Smooth muscle cell (in vitro differentiated cells): ENCODE measurements around the gene UQCR10. TPM values are rescaled to one million over a fixed set of nuclear protein-coding genes. Genes with fewer than 3 reads are reported as not detected.

Experiments
- DNase-seq: peaks from one replicate; lab custom pipeline; 2025; ENCODE audit not compliant: unreplicated experiment; lab: John Stamatoyannopoulos, UW
- H2AFZ ChIP-seq: fragments of 200-600 bp; sonication (generic); 2 replicates; pipeline ENCODE4 v1.6.0; 2016; ENCODE audit warnings: antibody characterized with exemption, low read depth, mild to moderate bottlenecking
- H3F3A ChIP-seq: fragments of 200-600 bp; sonication (generic); 2 replicates; pipeline ENCODE4 v1.6.0; 2017; ENCODE audit warnings: antibody characterized with exemption, low read depth
- H3K27ac ChIP-seq: fragments of 200-600 bp; sonication (generic); 2 replicates; pipeline ENCODE4 v1.5.1; 2016; ENCODE audit warnings: low read depth, mild to moderate bottlenecking
- H3K27me3 ChIP-seq: fragments of 200-600 bp; sonication (generic); 2 replicates; pipeline ENCODE4 v1.6.1; 2016; ENCODE audit warnings: low read depth, mild to moderate bottlenecking
- H3K36me3 ChIP-seq: fragments of 200-600 bp; sonication (generic); 2 replicates; pipeline ENCODE4 v1.5.1; 2016; ENCODE audit warnings: low read depth
- H3K4me1 ChIP-seq: fragments of 200-600 bp; sonication (generic); 2 replicates; pipeline ENCODE4 v1.5.1; 2016; ENCODE audit warnings: low read depth
- H3K4me2 ChIP-seq: fragments of 200-600 bp; sonication (generic); 2 replicates; pipeline ENCODE4 v1.6.0; 2016; ENCODE audit warnings: mild to moderate bottlenecking
- H3K4me3 ChIP-seq: fragments of 200-600 bp; sonication (generic); 2 replicates; pipeline ENCODE4 v1.5.1; 2016; ENCODE audit warnings: mild to moderate bottlenecking
- H3K79me2 ChIP-seq: fragments of 200-600 bp; sonication (generic); 2 replicates; pipeline ENCODE4 v1.6.0; 2016; ENCODE audit warnings: low read depth, mild to moderate bottlenecking
- H3K9ac ChIP-seq: fragments of 200-600 bp; sonication (generic); 2 replicates; pipeline ENCODE4 v1.6.0; 2016; ENCODE audit warnings: low read depth
- H3K9me3 ChIP-seq: fragments of 200-600 bp; sonication (generic); replicated peaks from 2 replicates; pipeline ENCODE4 v1.5.1; 2016; ENCODE audit warnings: low read depth
- H4K20me1 ChIP-seq: fragments of 200-600 bp; sonication (generic); 2 replicates; pipeline ENCODE4 v1.6.0; 2016; ENCODE audit warnings: low read depth
- CTCF ChIP-seq: fragments of 200-600 bp; sonication (generic); IDR thresholded peaks from 2 replicates; pipeline ENCODE4 v1.5.1; 2017; ENCODE audit warnings: borderline replicate concordance, mild to moderate bottlenecking, antibody characterized with exemption; ENCODE audit not compliant: insufficient read depth, poor library complexity, severe bottlenecking
- WGBS: methylation state at CpG from one replicate; pipeline ENCODE4 v1.1.7; 2016; ENCODE audit warnings: low lambda C conversion rate; 5-methylcytosine and 5-hydroxymethylcytosine counted together
- polyA plus RNA-seq: library from polyadenylated mRNA; unstranded; fragments of >200 nt; fragmentation: Nextera tagmentation; extraction: Ambion mirVana; gene quantifications from 2 replicates; pipeline ENCODE4 v1.2.1, GENCODE V29; 2016
- small RNA-seq: library from RNA; depleted of rRNA; stranded (forward); fragments of <200 nt; gene quantifications from one replicate; pipeline ENCODE3, GENCODE V24; 2014
- total RNA-seq: library from RNA; depleted of rRNA; stranded (reverse); fragments of >200 nt; gene quantifications from 2 replicates; pipeline ENCODE4 v1.2.3, GENCODE V29; 2014

The UQCR10 gene
- total and polyA plus RNA-seq, 2 experiments from 2014 or later: 102 to 296 TPM

- no peak for TF ChIP-seq CTCF
Measured at GRCh38 chr22:29817724-29818123, 50.6 kb downstream of the UQCR10 start.

GRCh38 chr22:29819501-29819900 is 52.3 kb downstream of the UQCR10 start:
- Histone ChIP-seq H3K4me3 (no peak overlapping the region), H3F3A (peaks cover 7% of the 10 kb centered on the region), H3K9ac (no peak overlapping the region), H3K27me3 (no peaks in the 10 kb centered on the region), H3K79me2 (no peaks in the 10 kb centered on the region), H3K27ac (no peak overlapping the region), H3K9me3 (no peaks in the 10 kb centered on the region), H2AFZ (no peak overlapping the region), H3K4me1 (no peaks in the 10 kb centered on the region), H4K20me1 (no peaks in the 10 kb centered on the region), H3K4me2 (no peak overlapping the region), H3K36me3 (peaks cover 9% of the 10 kb centered on the region)
- no peak for TF ChIP-seq CTCF
- 95% methylated on average over 2 of the region's 2 CpGs for WGBS
- DNase-seq: no peak

More at GRCh38 chr22:29817724-29818123, 50.6 kb downstream of the UQCR10 start:
- no peak overlapping the region for H3K4me2 ChIP-seq
- no peak overlapping the region for H3K4me3 ChIP-seq
- WGBS: 96% methylated on average over 1 of the region's 1 CpG
- no peaks in the 10 kb centered on the region for H3K79me2 ChIP-seq
- no peaks in the 10 kb centered on the region for H3K4me1 ChIP-seq
- no peak for DNase-seq
- no peak overlapping the region for H2AFZ ChIP-seq
- no peaks in the 10 kb centered on the region for H3K27me3 ChIP-seq
- peaks cover 7% of the 10 kb centered on the region for H3F3A ChIP-seq
- H4K20me1 ChIP-seq: no peaks in the 10 kb centered on the region
- H3K9me3 ChIP-seq: no peaks in the 10 kb centered on the region
- H3K9ac ChIP-seq: no peak overlapping the region
- H3K27ac ChIP-seq: no peak overlapping the region
- H3K36me3 ChIP-seq: no peaks in the 10 kb centered on the region

Small RNA genes lying within 50 kb of the gene (small RNA-seq; reads per million reads assigned to genes)
- gene RF00019: not detected

Other genes starting within 250 kb of the UQCR10 start
- 20.7 and 21.7 TPM in 2 replicates for gene THOC5, start 213.6 kb upstream of the UQCR10 start, total RNA-seq
- gene THOC5, start 213.6 kb upstream of the UQCR10 start, polyA plus RNA-seq: 13.7 and 22.6 TPM in 2 replicates
- 36.7 and 42.8 TPM in 2 replicates for gene NIPSNAP1, start 186.3 kb upstream of the UQCR10 start, total RNA-seq
- 70.1 and 78.8 TPM in 2 replicates for gene NIPSNAP1, start 186.3 kb upstream of the UQCR10 start, polyA plus RNA-seq
- 21.7 and 25.1 TPM in 2 replicates for gene NF2, start 163.7 kb upstream of the UQCR10 start, total RNA-seq
- 21.5 and 23.9 TPM in 2 replicates for gene NF2, start 163.7 kb upstream of the UQCR10 start, polyA plus RNA-seq
- gene CABP7, start 47.4 kb upstream of the UQCR10 start, total RNA-seq: not detected in 2 replicates
- gene CABP7, start 47.4 kb upstream of the UQCR10 start, polyA plus RNA-seq: 0.12 TPM in 1 of 2 replicates, not detected in the other
- 22.7 and 26.0 TPM in 2 replicates for gene ZMAT5, start 362 bp upstream of the UQCR10 start, total RNA-seq
- gene ZMAT5, start 362 bp upstream of the UQCR10 start, polyA plus RNA-seq: 57.0 and 57.8 TPM in 2 replicates
- gene ASCC2, start 70.9 kb downstream of the UQCR10 start, total RNA-seq: 27.8 and 32.1 TPM in 2 replicates
- 58.9 and 81.0 TPM in 2 replicates for gene ASCC2, start 70.9 kb downstream of the UQCR10 start, polyA plus RNA-seq
- gene MTMR3, start 115.8 kb downstream of the UQCR10 start, total RNA-seq: 33.0 and 48.9 TPM in 2 replicates
- 15.8 and 21.0 TPM in 2 replicates for gene MTMR3, start 115.8 kb downstream of the UQCR10 start, polyA plus RNA-seq